ENCODE results near the gene C1orf232. TPM values are rescaled to one million over a fixed set of nuclear protein-coding genes. Genes with fewer than 3 reads are reported as not detected.

Gene C1orf232
- total and polyA plus RNA-seq, 8 donors: not detected

DNA sequence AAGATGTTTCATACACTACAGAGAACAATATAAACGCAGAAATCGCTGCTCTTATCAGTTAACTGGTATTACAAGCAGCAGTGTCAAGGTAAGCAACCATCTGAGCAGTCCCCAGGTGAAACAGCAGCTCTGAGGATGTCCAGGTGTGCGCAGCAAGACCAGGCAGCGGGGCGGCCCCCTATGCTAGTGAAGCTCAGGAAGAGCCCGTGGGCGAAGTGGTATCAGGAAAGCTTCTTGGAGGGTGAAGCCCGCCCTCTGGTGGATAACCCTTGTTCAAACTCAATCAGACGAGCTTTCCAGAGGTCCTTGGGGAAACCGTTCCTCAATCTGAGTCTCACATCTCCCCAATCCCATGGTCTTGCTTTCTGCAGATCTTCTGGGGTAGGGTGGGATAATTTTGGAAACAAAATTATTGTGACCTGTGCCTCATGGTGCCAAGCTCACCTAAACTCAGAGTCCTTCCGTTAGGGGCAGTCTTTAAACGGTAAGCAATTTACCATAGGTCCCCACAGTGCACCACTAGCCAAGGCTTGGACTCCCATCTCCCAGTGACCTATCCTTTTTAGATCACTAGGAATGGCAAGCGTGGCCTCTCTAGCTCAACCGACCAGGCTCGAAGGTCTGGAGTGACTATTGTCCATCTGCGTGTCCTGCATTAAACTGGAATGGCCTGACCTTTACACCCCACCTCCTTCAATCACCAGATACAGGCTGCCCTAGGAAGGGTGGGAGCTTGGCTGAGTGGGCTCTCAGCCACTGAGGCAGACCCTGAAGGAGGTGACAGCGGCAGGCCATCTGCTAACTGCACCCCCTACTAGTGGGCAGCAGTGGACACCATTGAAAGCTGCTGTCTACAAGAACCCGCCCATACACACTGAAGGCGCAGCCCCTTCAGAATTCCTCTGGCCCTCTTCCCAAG is 23.5 kb downstream of the C1orf232 start:
- intact Hi-C loops (cut with DNase I): loop anchor here in 2 of 3 donors (5.0 to 10.0 kb wide), 3 partner anchors 38 to 113 kb away; no protein-coding TSS in a partner anchor
- ATAC-seq: peak; percentile 96 to 100 (median 98)
- WGBS, 2 donors: 20 to 21% methylated on average over 19 of the region's 19 CpGs

DNA sequence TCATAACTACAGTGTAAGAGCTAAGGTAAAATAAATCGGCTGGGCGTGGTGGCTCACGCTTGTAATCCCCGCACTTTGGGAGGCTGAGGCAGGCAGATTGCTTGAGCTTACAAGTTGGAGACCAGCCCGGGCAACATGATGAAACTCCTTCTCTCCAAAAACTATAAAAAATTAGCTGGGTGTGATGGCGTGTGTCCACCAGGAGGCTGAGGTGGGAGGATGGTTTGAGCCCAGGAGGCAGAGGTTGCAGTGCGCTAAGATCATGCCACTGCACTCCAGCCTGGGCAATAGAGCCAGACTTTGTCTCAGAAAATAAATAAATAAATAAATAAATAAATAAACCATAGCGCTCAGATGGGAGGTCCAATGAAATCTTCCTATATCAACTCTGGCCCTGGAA is 26.6 kb downstream of the C1orf232 start:
- Histone ChIP-seq H3K4me3 (no peak overlapping the region), H3K36me3 (no peaks in the 10 kb centered on the region), H3K4me1 (no peaks in the 10 kb centered on the region), H3K27ac (no peak overlapping the region), H3K9me3 (no peaks in the 10 kb centered on the region), H3K27me3 (no peaks in the 10 kb centered on the region)
- FAIRE-seq: no peak
- TF ChIP-seq, protein P1, sequence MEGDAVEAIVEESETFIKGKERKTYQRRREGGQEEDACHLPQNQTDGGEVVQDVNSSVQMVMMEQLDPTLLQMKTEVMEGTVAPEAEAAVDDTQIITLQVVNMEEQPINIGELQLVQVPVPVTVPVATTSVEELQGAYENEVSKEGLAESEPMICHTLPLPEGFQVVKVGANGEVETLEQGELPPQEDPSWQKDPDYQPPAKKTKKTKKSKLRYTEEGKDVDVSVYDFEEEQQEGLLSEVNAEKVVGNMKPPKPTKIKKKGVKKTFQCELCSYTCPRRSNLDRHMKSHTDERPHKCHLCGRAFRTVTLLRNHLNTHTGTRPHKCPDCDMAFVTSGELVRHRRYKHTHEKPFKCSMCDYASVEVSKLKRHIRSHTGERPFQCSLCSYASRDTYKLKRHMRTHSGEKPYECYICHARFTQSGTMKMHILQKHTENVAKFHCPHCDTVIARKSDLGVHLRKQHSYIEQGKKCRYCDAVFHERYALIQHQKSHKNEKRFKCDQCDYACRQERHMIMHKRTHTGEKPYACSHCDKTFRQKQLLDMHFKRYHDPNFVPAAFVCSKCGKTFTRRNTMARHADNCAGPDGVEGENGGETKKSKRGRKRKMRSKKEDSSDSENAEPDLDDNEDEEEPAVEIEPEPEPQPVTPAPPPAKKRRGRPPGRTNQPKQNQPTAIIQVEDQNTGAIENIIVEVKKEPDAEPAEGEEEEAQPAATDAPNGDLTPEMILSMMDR (IDR thresholded peaks at IDR 0.05): no peak
- no peak for DNase-seq
- 89 to 90% methylated on average over 8 of the region's 8 CpGs for WGBS, 2 donors
- ATAC-seq: no peak
- intact Hi-C loops (cut with DNase I): loop anchor here in 1 of 3 donors (10.0 kb wide), 1 partner anchor 107 kb away; no protein-coding TSS in a partner anchor

More for the DNA sequence above, 23.5 kb downstream of the C1orf232 start:
- no peak for FAIRE-seq
- H3K4me3 ChIP-seq: no peak overlapping the region
- H3K27me3 ChIP-seq: no peaks in the 10 kb centered on the region
- TF ChIP-seq, protein P1 (IDR thresholded peaks at IDR 0.05): peak; percentile 51 to 77 (median 70)
- DNase-seq: peak in 5 of 6 donors; percentile 73 to 85 (median 80)
- no peak overlapping the region for H3K27ac ChIP-seq
- no peaks in the 10 kb centered on the region for H3K4me1 ChIP-seq
- H3K36me3 ChIP-seq: no peaks in the 10 kb centered on the region
- no peaks in the 10 kb centered on the region for H3K9me3 ChIP-seq

DNA sequence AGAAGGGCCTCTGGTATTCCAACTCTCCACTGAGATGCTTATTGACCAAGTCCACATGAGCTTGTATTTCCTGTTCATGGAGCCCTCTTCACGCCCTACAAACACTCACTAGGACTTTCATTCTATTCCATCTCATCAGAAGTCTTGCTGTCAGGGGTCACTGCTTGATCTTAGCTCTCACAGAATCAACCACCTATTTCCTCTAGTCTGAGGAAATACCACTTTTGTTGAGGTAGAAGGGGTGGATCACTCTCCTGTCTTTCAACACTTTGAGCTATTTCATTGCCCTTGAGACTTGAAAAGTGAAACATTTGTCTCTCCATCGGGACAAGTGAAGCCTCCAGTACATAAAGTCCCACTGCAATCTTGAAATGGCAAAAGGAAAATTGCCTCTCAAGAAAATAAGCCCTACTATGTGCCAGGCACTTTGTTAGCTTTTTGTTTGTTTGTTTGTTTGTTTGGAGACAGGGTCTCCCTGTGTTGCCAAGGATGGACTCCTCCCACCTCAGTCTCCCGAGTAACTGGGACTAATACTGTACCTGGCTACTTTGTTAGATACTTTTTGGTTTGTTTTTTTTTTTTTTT is 29.7 kb downstream of the C1orf232 start:
- no peak for FAIRE-seq
- no peaks in the 10 kb centered on the region for H3K9me3 ChIP-seq
- no peaks in the 10 kb centered on the region for H3K36me3 ChIP-seq
- H3K27me3 ChIP-seq: no peaks in the 10 kb centered on the region
- 53 to 63% methylated on average over 3 of the region's 3 CpGs for whole genome bisulfite sequencing, 2 donors
- no peak overlapping the region for H3K27ac ChIP-seq
- H3K4me3 ChIP-seq: no peak overlapping the region
- intact Hi-C loops (cut with DNase I): no loop called here
- TF ChIP-seq, protein P1 (IDR thresholded peaks at IDR 0.05): no peak
- H3K4me1 ChIP-seq: no peaks in the 10 kb centered on the region
- no peak for DNase-seq
- no peak for ATAC-seq

DNA sequence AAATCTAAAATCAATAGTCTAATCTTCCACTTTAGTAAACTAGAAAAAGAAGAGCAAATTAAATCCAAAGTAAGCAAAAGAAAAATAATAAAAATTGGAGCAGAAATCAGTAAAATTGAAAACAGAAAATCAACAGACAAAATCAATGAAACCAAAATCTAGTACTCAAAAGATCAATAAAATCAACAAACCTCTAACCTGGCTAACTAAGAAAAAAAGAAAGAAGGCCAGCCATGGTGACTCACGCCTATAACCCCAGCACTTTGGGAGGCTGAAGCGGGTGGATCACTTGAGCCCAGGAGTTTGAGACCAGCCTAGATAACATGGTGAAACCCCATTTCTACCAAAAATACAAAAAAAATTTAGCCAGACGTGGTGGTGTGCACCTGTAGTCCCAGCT is 34.3 kb downstream of the C1orf232 start:
- H3K27ac ChIP-seq: no peak overlapping the region
- H3K27me3 ChIP-seq: no peaks in the 10 kb centered on the region
- 64 to 69% methylated on average over 3 of the region's 3 CpGs for WGBS, 2 donors
- no peaks in the 10 kb centered on the region for H3K9me3 ChIP-seq
- H3K4me1 ChIP-seq: no peaks in the 10 kb centered on the region
- no peaks in the 10 kb centered on the region for H3K36me3 ChIP-seq
- TF ChIP-seq, protein P1 (IDR thresholded peaks at IDR 0.05): no peak
- no peak overlapping the region for H3K4me3 ChIP-seq
- intact Hi-C loops (cut with DNase I): no loop called here
- ATAC-seq: no peak
- DNase-seq: no peak
- no peak for FAIRE-seq

Data from pancreas (tissue), 10 donors.